Fibroblast of pulmonary artery (primary cell): ENCODE data around the gene MEIS2.

Experiments
- DNase-seq: peaks from one replicate; pipeline ENCODE4 v3.0.0-alpha.2; 2010; ENCODE audit warnings: low read depth
- H3K4me3 ChIP-seq: replicated peaks from 2 replicates; pipeline ENCODE4 v1.5.1; 2011; ENCODE audit warnings: low read depth, mild to moderate bottlenecking, control low read depth, low read length, moderate library complexity
- TF ChIP-seq, protein P1 (sequence below): IDR thresholded peaks from 2 replicates; pipeline ENCODE4 v1.5.1; 2011; ENCODE audit warnings: mild to moderate bottlenecking, control low read depth, low read length, inconsistent platforms; ENCODE audit errors: missing control alignments

Gene MEIS2

GRCh38 chr15:36940636-36941260 lies 159.6 kb downstream of the MEIS2 start:
- H3K4me3 ChIP-seq, result no peak overlapping the region
- TF ChIP-seq, protein P1, sequence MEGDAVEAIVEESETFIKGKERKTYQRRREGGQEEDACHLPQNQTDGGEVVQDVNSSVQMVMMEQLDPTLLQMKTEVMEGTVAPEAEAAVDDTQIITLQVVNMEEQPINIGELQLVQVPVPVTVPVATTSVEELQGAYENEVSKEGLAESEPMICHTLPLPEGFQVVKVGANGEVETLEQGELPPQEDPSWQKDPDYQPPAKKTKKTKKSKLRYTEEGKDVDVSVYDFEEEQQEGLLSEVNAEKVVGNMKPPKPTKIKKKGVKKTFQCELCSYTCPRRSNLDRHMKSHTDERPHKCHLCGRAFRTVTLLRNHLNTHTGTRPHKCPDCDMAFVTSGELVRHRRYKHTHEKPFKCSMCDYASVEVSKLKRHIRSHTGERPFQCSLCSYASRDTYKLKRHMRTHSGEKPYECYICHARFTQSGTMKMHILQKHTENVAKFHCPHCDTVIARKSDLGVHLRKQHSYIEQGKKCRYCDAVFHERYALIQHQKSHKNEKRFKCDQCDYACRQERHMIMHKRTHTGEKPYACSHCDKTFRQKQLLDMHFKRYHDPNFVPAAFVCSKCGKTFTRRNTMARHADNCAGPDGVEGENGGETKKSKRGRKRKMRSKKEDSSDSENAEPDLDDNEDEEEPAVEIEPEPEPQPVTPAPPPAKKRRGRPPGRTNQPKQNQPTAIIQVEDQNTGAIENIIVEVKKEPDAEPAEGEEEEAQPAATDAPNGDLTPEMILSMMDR, result no peak
- no peak for DNase-seq

GRCh38 chr15:36940219-36940618 lies 160.1 kb downstream of the MEIS2 start:
- DNase-seq, result no peak
- H3K4me3 ChIP-seq, result no peak overlapping the region
- TF ChIP-seq, protein P1, result no peak

GRCh38 chr15:36938764-36939163 lies 161.6 kb downstream of the MEIS2 start:
- H3K4me3 ChIP-seq, result no peak overlapping the region
- no peak for DNase-seq
- TF ChIP-seq, protein P1, result no peak

DNA sequence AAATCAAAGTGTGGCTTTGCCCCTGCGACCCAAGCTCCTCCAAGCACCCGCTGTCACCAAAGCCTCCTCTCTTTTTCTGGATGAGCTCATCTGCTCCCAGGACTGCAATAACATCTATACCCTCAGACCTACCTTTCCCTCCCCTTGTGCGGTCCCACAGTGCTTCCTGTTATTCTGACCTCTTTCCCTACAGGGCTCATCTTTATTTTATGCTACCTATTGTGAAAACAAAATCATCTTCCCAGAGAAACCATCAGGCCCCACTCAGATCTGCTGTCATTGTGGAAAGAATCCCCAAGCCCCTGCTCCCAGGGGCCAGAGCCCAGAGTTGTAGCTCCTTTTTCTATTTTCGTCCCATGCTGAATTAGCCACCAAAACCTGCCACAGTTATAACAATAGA lies 162.2 kb downstream of the MEIS2 start:
- TF ChIP-seq, protein P1, result no peak
- H3K4me3 ChIP-seq, result no peak overlapping the region
- DNase-seq, result no peak

GRCh38 chr15:36936613-36937012 lies 163.7 kb downstream of the MEIS2 start:
- no peak overlapping the region for H3K4me3 ChIP-seq
- DNase-seq, result peak; percentile 77
- TF ChIP-seq, protein P1, result no peak

DNA sequence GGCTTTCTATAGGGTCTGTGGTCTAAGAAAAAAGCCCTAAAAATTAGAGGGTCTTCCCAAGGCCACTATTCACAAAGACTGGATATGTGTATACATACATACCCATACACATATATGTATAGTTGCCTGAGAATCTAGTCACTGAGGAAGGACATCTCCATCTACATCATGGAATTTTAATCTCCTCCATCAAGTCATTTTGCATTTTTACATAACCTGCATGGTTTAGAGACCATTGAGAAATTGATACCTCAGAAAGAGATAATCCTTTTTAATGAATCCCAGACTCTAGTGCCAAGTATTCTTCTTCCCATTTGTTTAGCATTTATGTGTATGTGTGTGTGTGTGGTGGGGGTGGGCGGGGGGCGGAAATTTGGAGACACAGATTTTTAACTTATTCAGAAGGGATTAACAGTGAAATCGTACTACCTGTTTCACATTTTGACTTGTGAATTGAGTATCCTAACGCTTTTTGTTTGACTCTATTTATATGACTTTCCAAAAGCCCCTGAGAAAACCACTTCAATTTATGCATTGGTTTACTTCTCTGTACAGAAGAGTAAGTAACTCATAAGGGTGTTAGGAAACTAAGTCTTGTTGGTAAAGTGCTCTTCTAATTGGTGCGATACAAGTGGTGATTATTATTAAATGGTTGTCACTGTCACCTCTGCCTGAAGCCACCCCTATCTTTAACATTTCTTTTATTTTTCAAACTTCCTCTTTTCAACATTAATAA lies 166.9 kb downstream of the MEIS2 start:
- H3K4me3 ChIP-seq, result no peak overlapping the region
- TF ChIP-seq, protein P1, result no peak
- DNase-seq, result no peak
